A549 (cell line): ENCODE measurements around the gene PSMC3. TPM values are rescaled to one million over a fixed set of nuclear protein-coding genes. Genes with fewer than 3 reads are reported as not detected.

Experiments used
- ATAC-seq, 2 experiments: fragments of 200-7000 bp in 1 of 2; fragments of >200 bp in 1 of 2; cut with Nextera tagmentation in 1 of 2; cut with Tn5 transposase in 1 of 2; 3 replicates each; pipeline versions ENCODE4 v1.8.0 to v1.9.1; 2018 to 2020; ENCODE audit warnings: mild to moderate bottlenecking in 1 of 2, moderate library complexity in 1 of 2
- CTCF ChIA-PET: fragments of 300-600 bp; sonication (Branson Sonifier 250); formaldehyde crosslinking; extraction: SDS; loops from one replicate; lab custom pipeline; 2021; ENCODE audit warnings: antibody characterized with exemption, inconsistent platforms; lab: Yijun Ruan, JAX
- POLR2A ChIA-PET: fragments of 350-600 bp; formaldehyde crosslinking; extraction: SDS; loops from one replicate; lab custom pipeline; 2021; ENCODE audit warnings: antibody characterized with exemption, inconsistent platforms; lab: Yijun Ruan, JAX
- DNase-seq, 2 experiments: peaks; one replicate each; pipeline versions ENCODE4 v3.0.0 to v3.0.0-alpha.2; 2011 to 2016; ENCODE audit warnings: low read depth in 1 of 2, low spot score in 1 of 2
- FAIRE-seq: peaks from 2 replicates; lab custom pipeline; 2011; peaks lifted over from hg19 to GRCh38; lab: Jason Lieb, UNC
- H3K27ac ChIP-seq, 2 experiments: fragments of >200 bp; sonication (Bioruptor Twin); formaldehyde crosslinking; 3 replicates each; pipeline ENCODE4 v1.5.1; 2016 to 2017
- H3K4me1 ChIP-seq: fragments of >200 bp; sonication (Bioruptor Twin); formaldehyde crosslinking; 3 replicates; pipeline ENCODE4 v1.6.1; 2016
- H3K4me2 ChIP-seq: fragments of >200 bp; sonication (Bioruptor Twin); formaldehyde crosslinking; 3 replicates; pipeline ENCODE4 v1.6.1; 2016
- H3K4me3 ChIP-seq: fragments of >200 bp; sonication (Bioruptor Twin); formaldehyde crosslinking; 3 replicates; pipeline ENCODE4 v1.5.1; 2016
- H3K9me3 ChIP-seq: fragments of >200 bp; sonication (Bioruptor Twin); formaldehyde crosslinking; 3 replicates; pipeline ENCODE4 v1.6.1; 2016
- BHLHE40 ChIP-seq: IDR thresholded peaks from 2 replicates; pipeline ENCODE4 v1.6.1; 2012; ENCODE audit warnings: low read depth, low read length, inconsistent platforms
- EHF ChIP-seq: fragments of 250-450 bp; sonication (Bioruptor Pico); IDR thresholded peaks from 2 replicates; pipeline ENCODE4 v1.5.0; 2020; ENCODE audit warnings: mild to moderate bottlenecking
- FOSB ChIP-seq: fragments of 250-450 bp; sonication (Bioruptor Pico); IDR thresholded peaks from 2 replicates; pipeline ENCODE4 v1.5.0; 2020; ENCODE audit warnings: mild to moderate bottlenecking, moderate library complexity
- FOSL2 ChIP-seq, 2 experiments: fragments of 450-650 bp in 1 of 2; fragments of >200 bp in 1 of 2; sonication (Bioruptor Twin) in 1 of 2; formaldehyde crosslinking; IDR thresholded peaks; 2 replicates each; pipeline versions ENCODE4 v1.5.0 to v1.6.1; 2016 to 2020; ENCODE audit warnings: mild to moderate bottlenecking in 1 of 2, moderate library complexity in 1 of 2
- FOXS1 ChIP-seq: fragments of 250-450 bp; sonication (Bioruptor Pico); IDR thresholded peaks from 2 replicates; pipeline ENCODE4 v1.5.0; 2020; ENCODE audit warnings: mild to moderate bottlenecking, moderate library complexity
- HOXB13 ChIP-seq: fragments of 250-450 bp; sonication (Bioruptor Pico); IDR thresholded peaks from 2 replicates; pipeline ENCODE4 v1.5.0; 2020; ENCODE audit warnings: low read depth, mild to moderate bottlenecking, moderate library complexity
- HOXB5 ChIP-seq: fragments of 250-450 bp; sonication (Bioruptor Pico); IDR thresholded peaks from 2 replicates; pipeline ENCODE4 v1.5.0; 2020; ENCODE audit warnings: mild to moderate bottlenecking, moderate library complexity
- JUN ChIP-seq, 2 experiments: fragments of >200 bp; sonication (Bioruptor Twin); formaldehyde crosslinking; IDR thresholded peaks; 2 replicates in 1 of 2; 3 replicates in 1 of 2; pipeline ENCODE4 v1.6.1; 2016 to 2017
- KDM5A ChIP-seq: fragments of 200-600 bp; sonication (generic); IDR thresholded peaks from 2 replicates; pipeline ENCODE4 v1.6.1; 2016; ENCODE audit warnings: antibody characterized with exemption, mild to moderate bottlenecking
- NPAS2 ChIP-seq: fragments of 250-450 bp; sonication (Bioruptor Pico); IDR thresholded peaks from 2 replicates; pipeline ENCODE4 v1.8.0; 2022; ENCODE audit warnings: mild to moderate bottlenecking, moderate library complexity, borderline replicate concordance
- NR3C1 ChIP-seq: fragments of >200 bp; sonication (Bioruptor Twin); formaldehyde crosslinking; IDR thresholded peaks from 3 replicates; pipeline ENCODE4 v1.6.1; 2017
- POLR2A ChIP-seq: IDR thresholded peaks from 2 replicates; pipeline ENCODE4 v1.6.1; 2012; ENCODE audit warnings: mild to moderate bottlenecking, low read length
- REST ChIP-seq: fragments of 200-600 bp; sonication (generic); IDR thresholded peaks from 2 replicates; pipeline ENCODE4 v1.6.1; 2016; ENCODE audit warnings: antibody characterized with exemption, mild to moderate bottlenecking, moderate library complexity
- RNF2 ChIP-seq: fragments of 200-600 bp; sonication (generic); IDR thresholded peaks from 2 replicates; pipeline ENCODE4 v1.6.1; 2016; ENCODE audit warnings: low read depth, mild to moderate bottlenecking, antibody characterized with exemption, moderate library complexity, borderline replicate concordance
- SREBF2 ChIP-seq: fragments of 450-650 bp; IDR thresholded peaks from 2 replicates; pipeline ENCODE4 v1.6.1; 2014; ENCODE audit warnings: mild to moderate bottlenecking, moderate library complexity
- TP53 ChIP-seq: fragments of 250-450 bp; sonication (Bioruptor Pico); IDR thresholded peaks from 2 replicates; pipeline ENCODE4 v1.5.0; 2021; ENCODE audit warnings: mild to moderate bottlenecking, moderate library complexity
- ZFP36 ChIP-seq: fragments of 450-650 bp; IDR thresholded peaks from 2 replicates; pipeline ENCODE4 v1.6.1; 2014; ENCODE audit warnings: borderline replicate concordance; ENCODE audit not compliant: partially characterized antibody
- WGBS: methylation state at CpG from one replicate; pipeline ENCODE4 v1.1.6; 2017; ENCODE audit errors: missing lambda C conversion rate; 5-methylcytosine and 5-hydroxymethylcytosine counted together
- polyA plus RNA-seq, 4 experiments: library from polyadenylated mRNA; depleted of rRNA in 3 of 4; stranded (reverse); fragments of >200 nt; fragmentation: RNase III in 1 of 4; extraction: RNeasy Plus Mini Kit Qiagen cat#74134 plus additional on column Dnase treatment in 1 of 4; gene quantifications; 2 replicates in 3 of 4; 3 replicates in 1 of 4; pipeline ENCODE4 v1.2.3, GENCODE V29; 2011 to 2017
- TF ChIP-seq, protein P1 (sequence below): fragments of 250-450 bp; sonication (Bioruptor Pico); IDR thresholded peaks from 2 replicates; pipeline ENCODE4 v1.5.0; 2021; ENCODE audit warnings: mild to moderate bottlenecking, moderate library complexity, borderline replicate concordance
- TF ChIP-seq, protein P2 (sequence below): IDR thresholded peaks from 2 replicates; pipeline ENCODE4 v1.6.1; 2012; ENCODE audit warnings: low read depth, borderline replicate concordance

PSMC3 gene
- polyA plus RNA-seq, 2 of the 4 experiments (the other 2 are of a cell fraction) = 283 to 383 TPM

- peak; percentile 74; the same call in 1 of the 2 replicates for TF ChIP-seq FOSB (CRISPR knock-in tag)
- TF ChIP-seq, all 56 proteins: peak for 17
Observed at GRCh38 chr11:47426062-47426956, at the start of gene PSMC3 (continued).

GRCh38 chr11:47470671-47471070, 44.4 kb upstream of the PSMC3 start:
- FAIRE-seq = no peak
- ChIA-PET POLR2A (no interaction called here), CTCF (interaction anchor here (0.7 to 1.8 kb wide), 5 partner anchors 8 to 97 kb away, joined by 3 to 4 read pairs (median 4); no protein-coding TSS in a partner anchor)
- TF ChIP-seq FOSB (CRISPR knock-in tag) (no peak), EHF (no peak), HOXB5 (no peak), KDM5A (no peak), SREBF2 (no peak), NR3C1 (no peak), HOXB13 (CRISPR knock-in tag) (no peak), ZFP36 (no peak), BHLHE40 (no peak), NPAS2 (CRISPR knock-in tag) (no peak), REST (no peak), JUN (IDR thresholded peaks at IDR 0.05) (no peak), RNF2 (no peak), FOSL2 (IDR thresholded peaks at IDR 0.05) (no peak), FOSL2 (CRISPR knock-in tag; IDR thresholded peaks at IDR 0.05) (no peak), POLR2A (no peak), FOXS1 (no peak), TP53 (CRISPR knock-in tag) (no peak)
- TF ChIP-seq, protein P1, sequence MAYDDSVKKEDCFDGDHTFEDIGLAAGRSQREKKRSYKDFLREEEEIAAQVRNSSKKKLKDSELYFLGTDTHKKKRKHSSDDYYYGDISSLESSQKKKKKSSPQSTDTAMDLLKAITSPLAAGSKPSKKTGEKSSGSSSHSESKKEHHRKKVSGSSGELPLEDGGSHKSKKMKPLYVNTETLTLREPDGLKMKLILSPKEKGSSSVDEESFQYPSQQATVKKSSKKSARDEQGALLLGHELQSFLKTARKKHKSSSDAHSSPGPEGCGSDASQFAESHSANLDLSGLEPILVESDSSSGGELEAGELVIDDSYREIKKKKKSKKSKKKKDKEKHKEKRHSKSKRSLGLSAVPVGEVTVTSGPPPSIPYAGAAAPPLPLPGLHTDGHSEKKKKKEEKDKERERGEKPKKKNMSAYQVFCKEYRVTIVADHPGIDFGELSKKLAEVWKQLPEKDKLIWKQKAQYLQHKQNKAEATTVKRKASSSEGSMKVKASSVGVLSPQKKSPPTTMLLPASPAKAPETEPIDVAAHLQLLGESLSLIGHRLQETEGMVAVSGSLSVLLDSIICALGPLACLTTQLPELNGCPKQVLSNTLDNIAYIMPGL = no peak
- TF ChIP-seq, protein P2, sequence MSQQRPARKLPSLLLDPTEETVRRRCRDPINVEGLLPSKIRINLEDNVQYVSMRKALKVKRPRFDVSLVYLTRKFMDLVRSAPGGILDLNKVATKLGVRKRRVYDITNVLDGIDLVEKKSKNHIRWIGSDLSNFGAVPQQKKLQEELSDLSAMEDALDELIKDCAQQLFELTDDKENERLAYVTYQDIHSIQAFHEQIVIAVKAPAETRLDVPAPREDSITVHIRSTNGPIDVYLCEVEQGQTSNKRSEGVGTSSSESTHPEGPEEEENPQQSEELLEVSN = no peak
- DNase-seq = no peak
- WGBS = 87% methylated on average over 4 of the region's 4 CpGs
- Histone ChIP-seq H3K9me3 (no peaks in the 10 kb centered on the region), H3K4me3 (no peak overlapping the region), H3K4me1 (peaks cover 12% of the 10 kb centered on the region), H3K4me2 (no peak overlapping the region), H3K27ac (no peak overlapping the region)
- no peak for ATAC-seq
